A204.1 (cell line): ENCODE data around the gene RUNX2.

Experiments
- FAIRE-seq: peaks from 2 replicates; lab custom pipeline; 2012; peaks lifted over from hg19 to GRCh38; lab: Jason Lieb, UNC

Gene RUNX2

GRCh38 chr6:45591306-45591705 is 263.2 kb downstream of the RUNX2 start:
- no peak for FAIRE-seq

DNA sequence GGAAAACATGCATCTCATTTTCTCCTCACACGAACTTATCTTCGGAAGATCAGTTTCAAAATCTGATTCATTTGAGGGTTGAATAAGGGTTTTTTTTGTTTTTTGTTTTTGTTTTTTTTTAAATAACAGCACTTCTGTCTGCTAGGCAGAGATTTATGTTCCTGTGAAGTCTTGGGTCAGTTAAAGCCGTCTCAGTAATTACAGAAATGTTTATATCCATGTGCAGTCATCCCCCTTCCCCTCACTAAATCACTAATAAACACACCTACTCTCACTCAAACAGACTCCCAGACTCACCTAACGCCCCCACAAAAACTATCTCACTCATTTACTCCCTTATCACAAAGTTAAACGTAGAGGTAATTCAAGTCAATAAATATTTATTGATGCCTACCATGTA is 263.8 kb downstream of the RUNX2 start:
- no peak for FAIRE-seq

- FAIRE-seq = no peak
These were observed 264.9 kb downstream of the RUNX2 start for GRCh38 chr6:45592991-45593390.

DNA sequence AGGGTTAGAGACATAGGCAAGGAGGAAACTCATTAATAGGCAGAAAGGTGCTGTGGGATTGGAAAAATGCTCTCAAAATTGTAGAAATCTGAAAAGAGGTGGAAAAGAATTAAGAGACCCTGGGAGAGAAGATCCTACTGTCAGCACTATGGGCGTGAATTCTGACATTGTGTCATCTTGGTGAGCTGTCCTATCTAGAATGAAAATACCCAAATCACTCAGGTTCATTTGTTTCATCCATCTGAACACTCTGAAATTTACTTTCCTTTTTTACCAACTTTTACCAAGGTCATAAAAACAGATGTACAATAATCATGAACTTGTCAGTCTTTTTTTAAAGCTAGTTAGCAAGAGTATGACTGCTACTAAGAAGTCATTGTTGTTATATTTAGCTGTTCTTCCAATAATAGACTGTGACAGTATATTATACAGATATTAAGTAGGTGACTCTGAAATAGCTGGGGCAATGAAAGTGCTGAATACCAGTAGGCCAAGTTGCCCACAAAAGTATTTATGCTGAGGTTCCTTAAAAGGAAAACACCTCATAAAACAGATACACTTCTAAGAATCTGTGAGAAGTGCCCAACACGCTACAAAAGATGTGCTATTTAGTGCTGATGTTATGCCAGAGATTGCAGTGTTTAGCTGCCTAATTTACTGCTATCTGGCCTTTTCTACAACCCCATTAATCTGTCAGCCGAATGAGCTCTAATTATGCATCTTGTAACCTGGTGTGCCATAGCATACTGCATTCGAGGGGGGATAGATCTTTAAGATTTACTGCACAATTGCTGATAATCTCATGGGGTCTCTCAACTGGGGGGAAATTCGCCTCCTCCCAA is 267.1 kb downstream of the RUNX2 start:
- no peak for FAIRE-seq

- FAIRE-seq = no peak
These were observed 269.3 kb downstream of the RUNX2 start for GRCh38 chr6:45597424-45597823.

DNA sequence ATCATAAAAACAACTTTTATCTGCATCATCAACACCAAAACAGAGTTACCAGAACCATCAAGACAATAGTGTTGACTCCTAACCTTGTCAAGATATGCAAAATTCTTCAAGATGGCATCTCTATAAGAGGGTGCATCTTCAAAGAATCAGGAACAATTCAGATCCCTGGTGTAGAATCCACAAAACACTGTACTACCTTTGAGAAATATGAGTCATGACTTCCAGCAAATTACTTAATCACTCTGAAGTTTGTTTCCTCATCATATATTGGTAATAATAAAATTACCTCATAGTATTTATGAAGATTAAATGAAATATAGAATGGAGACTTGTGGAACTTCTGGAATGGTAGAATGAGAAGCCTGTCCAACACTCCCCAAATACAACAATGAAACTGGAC is 270.9 kb downstream of the RUNX2 start:
- FAIRE-seq = no peak

DNA sequence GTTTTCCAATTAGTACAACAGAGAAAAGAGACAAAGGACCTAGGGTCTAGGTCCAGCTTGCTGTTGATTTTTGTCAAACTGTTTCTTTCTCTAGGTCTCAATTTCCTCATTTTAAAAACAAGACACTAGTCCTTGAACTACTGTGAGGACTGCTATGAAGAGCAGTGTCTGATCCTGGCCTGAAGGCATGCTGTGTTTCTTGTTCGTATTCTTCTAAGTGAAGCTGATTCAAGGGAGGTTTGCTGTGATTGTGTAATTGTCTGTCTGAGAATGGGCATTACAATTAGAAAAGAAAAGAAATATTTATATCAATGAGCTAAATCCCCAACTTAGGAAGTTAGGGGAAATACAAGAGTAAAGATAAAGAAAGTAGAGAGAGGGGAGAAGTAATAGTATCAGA is 277.8 kb downstream of the RUNX2 start:
- no peak for FAIRE-seq

GRCh38 chr6:45606831-45607400 is 278.8 kb downstream of the RUNX2 start:
- no peak for FAIRE-seq

DNA sequence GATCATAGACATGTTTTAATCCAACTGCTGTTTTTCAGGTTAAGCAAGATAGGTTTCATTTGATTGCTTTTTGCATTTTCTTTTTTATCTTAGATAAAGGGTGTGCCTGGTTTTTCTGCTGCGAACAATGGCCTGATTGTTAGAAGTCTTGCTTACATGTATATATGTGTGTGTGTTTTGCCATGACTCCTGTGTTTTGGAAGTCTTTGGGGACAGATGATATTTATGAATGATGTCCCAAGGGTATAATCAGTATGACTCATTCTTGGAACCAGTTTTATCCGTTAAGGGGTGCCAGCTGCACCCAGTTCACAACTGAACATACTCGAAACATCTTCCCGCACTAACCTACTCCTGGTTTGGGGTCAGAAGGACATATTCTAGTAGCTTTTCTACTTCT is 279.7 kb downstream of the RUNX2 start:
- FAIRE-seq = no peak

DNA sequence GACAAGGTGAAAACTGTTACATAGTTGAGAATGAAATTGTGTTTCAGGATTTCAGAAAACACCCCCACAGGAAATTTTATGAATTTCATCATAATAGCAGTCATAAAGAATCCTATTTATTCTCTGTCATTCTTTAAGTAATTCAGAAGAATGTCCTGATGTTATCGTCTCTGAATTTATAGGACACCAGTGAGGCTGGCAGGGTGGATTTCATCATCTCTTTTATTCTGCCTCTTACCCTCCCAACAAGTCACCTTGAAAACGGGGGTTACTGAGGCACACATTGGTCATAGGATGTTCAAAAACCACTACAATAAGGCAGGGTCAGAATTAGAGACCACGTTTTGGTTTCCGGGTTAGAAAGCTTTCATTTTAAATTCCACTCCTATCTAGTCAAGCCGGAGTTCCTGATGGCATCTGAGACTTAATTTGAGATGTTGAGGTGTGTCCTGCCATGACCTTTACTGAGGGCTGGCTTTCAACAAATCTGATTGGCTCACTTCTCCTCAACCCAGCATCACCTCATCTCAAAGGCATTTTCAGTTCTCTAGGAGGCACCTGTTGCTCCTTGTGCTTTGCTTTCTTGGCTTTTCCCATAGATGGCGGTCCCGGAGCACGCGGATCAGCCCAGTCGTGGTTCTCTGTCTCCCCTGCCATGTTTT is 280.3 kb downstream of the RUNX2 start:
- FAIRE-seq = no peak

DNA sequence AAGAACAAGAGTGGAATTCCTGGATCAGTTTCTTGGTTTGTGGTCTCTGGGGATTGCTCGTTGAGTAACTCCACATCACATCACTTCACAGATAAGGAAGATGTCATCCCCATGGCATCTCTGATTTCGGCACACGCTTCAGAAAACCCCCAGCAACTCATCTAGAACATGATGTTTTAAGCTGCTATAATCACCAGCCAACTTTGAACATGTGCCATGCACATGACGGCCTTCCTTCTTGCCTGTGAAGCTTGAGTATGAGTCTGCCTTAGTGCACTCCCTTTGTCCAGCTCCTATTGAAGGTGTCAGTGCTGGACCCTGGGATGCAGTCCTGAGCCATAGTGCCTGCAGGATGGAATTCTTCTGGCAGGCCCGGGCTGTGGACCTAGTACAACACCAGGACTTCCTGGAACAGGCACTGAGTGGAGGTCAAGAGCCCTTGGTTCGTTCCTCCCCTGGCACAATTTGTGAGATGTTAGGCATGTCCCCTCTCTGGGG is 281.1 kb downstream of the RUNX2 start:
- no peak for FAIRE-seq

GRCh38 chr6:45610374-45610773 is 282.2 kb downstream of the RUNX2 start:
- FAIRE-seq = no peak

DNA sequence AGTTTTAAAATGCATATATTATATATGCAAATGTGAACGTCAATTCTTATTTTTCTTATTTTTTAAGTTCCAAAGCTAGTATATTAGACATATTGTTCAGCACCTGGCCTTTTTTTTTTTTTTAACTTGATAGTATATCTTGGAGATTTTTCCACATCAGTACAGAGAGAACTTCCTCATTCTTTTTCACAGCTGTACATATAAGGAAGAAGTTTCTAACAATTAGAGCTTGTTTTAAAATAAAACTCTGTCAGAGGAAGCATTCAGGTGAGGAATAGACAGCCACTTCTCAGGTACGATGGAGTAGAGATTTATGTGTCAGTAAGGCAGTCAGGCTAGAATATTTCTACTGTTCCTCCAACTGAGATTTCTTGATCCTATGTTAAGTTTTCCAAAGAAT is 282.7 kb downstream of the RUNX2 start:
- no peak for FAIRE-seq

GRCh38 chr6:45611491-45611890 is 283.4 kb downstream of the RUNX2 start:
- no peak for FAIRE-seq

DNA sequence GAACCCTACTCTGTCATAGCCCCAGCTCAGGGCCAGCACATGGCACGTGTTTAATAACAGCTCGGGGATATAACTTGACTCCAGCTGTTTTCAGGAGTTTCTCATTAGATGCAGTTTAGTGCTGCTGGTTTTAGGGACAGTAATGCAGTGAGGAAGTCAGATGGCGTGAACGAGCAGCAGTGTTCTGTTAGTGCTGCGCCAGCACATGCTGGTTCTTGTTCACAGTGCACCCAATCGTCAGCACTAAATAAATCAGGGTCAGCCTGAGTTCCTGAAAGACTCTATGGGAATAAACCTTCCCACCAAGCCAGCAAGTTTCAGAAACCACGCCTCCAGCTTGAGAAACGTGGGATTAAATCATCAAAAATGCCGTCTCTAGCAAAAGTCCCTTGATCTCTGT is 285.5 kb downstream of the RUNX2 start:
- no peak for FAIRE-seq

DNA sequence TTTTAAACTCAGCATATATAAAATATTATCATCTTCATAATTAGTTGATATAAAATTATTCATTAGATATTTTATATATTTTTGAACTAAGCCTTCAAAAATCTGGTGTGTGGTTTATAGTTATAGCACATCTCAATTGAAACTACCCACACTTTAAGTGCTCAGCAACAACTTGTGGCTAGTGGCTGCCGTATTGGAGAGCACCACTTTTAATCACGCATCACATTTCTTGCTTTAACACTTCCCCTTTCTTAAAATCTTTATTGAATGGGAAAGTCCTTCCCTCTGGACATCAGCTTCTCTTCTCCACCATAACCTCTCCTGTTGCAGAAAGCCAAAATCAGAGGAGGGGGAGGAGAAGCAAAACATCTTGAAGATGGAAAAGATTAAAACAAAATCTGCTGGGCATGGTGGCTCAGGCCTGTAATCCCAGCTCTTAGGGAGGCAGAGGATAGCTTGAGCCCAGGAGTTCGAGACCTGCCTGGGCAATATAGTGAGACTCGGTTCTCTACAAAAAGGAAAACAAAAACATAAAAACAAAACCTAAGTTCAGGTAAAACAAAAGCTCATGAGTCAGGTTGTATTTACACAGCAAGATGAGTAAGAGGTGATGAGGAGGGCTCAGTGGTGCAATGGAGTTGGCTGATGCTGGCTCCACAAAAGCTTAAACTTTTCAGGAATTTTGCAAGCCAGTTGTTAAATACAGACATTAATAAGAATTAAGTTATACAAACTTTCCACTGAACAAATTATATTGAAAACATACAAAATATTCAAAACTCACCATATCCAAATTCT is 286.6 kb downstream of the RUNX2 start:
- FAIRE-seq = no peak

DNA sequence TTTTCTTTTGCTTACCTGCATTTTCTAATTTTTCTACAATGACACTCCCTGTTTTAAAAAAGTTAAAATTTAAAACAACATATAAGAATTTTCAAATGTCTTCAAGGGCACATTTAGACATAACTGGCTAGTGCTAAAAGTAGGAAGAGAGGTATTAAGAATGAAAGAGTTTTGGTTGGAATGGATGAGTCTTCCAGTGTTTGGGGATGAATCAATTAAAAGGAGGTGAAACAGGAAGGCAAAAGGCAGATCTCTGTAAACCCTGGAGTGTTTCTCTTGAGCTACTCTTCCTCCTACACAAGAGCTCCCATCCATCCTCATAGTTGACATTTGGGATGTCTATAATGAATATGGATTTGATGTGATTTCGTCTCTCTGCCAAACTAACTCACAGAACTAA is 288.1 kb downstream of the RUNX2 start:
- no peak for FAIRE-seq

- FAIRE-seq = no peak
These were observed 289.3 kb downstream of the RUNX2 start for GRCh38 chr6:45617441-45617840.

DNA sequence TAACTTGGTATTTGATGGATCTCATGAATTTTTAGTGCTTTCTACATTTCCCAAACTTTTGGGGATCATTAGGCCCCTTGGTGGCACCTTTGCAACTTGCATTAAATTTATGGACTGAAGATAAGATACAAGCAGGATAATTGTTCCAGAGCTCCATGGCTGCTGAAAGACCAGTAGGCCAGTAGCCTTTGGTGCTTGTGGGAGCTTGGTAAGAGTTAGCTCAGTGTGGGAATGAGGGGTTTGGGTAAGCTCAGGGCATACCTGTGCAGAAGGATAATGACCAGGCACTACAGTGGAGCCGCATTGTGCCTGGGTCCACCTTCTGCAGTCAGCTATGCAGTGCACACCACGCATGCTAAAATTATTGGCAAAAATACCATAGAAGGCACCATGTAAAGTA is 290.1 kb downstream of the RUNX2 start:
- no peak for FAIRE-seq

DNA sequence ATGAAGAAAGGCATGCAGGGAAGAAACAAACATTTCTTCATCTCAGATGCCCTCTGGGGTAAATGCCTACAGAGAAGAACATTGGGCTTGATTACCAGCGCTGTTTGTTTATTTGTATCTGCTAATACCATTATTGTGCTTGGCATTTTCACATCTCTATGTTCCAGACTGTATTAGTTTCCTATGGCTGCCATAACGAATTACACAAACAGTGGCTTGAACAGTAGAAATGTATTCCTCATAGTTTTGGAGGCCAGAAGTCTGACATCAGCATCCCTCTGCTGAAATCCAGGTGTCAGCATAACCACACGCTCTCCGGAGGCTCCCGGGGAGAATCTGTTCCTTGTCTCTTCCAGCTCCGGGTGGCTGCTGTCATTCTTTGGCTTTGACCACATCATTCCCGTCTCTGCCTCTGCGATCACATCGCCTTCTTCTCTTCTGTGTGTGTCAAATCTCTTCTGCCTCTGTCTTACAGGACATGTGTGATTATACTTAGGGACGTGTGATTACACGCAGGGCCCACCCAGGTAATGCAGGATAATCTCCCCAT is 291.2 kb downstream of the RUNX2 start:
- no peak for FAIRE-seq

- FAIRE-seq = no peak
These were observed 291.9 kb downstream of the RUNX2 start for GRCh38 chr6:45619994-45620471.

DNA sequence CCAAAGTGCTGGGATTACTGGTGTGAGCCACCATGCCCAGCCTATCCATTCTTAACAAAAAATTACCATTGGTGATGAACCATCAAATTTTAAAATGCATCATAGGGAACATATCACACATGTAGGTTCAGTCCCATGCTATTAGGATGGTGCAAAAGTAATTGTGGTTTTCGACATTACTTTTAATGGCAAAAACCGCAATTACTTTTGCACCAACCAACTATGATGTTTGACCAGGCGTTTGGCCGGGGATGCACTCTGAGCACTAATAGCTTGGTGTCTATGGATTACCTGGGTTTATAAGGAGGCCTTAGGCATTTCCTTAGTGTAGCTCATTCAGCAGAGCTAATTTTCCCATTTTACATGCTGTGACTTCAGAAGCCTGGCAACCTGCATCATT is 296.1 kb downstream of the RUNX2 start:
- no peak for FAIRE-seq
